H1 (cell line): Measurements from ENCODE around the gene AGBL4. TPM values are rescaled to one million over a fixed set of nuclear protein-coding genes. Genes with fewer than 3 reads are reported as not detected.

Experiments
- CTCF ChIA-PET: fragments of 300-600 bp; sonication (Branson Sonifier 250); formaldehyde crosslinking; loops from one replicate; lab custom pipeline; 2021; ENCODE audit not compliant: partially characterized antibody; lab: Charles Lee
- POLR2A ChIA-PET: fragments of 300-600 bp; sonication (Branson Sonifier 250); formaldehyde crosslinking; loops from one replicate; lab custom pipeline; 2021; ENCODE audit warnings: inconsistent platforms; ENCODE audit not compliant: partially characterized antibody; lab: Charles Lee
- DNase-seq, 2 experiments: peaks; one replicate each; pipeline versions ENCODE4 v3.0.0 to v3.0.0-alpha.2; 2010 to 2022; ENCODE audit warnings: low spot score in 2 of 2, low read depth in 1 of 2, mixed read lengths in 1 of 2
- FAIRE-seq: peaks from 2 replicates; lab custom pipeline; 2011; peaks lifted over from hg19 to GRCh38; lab: Jason Lieb, UNC
- H2AFZ ChIP-seq: 2 replicates; pipeline ENCODE4 v1.8.1; 2012; ENCODE audit warnings: low read length, inconsistent platforms
- H2AK5ac ChIP-seq: 2 replicates; pipeline ENCODE4 v1.6.1; 2013; ENCODE audit warnings: low read depth, low read length
- H2BK120ac ChIP-seq: replicated peaks from 2 replicates; pipeline ENCODE3; 2013; ENCODE audit warnings: low read depth, low read length, inconsistent platforms
- H2BK12ac ChIP-seq: 2 replicates; pipeline ENCODE4 v1.6.1; 2013; ENCODE audit warnings: low read depth, low read length
- H2BK15ac ChIP-seq: 2 replicates; pipeline ENCODE4 v1.6.1; 2013; ENCODE audit warnings: low read length
- H2BK20ac ChIP-seq: 2 replicates; pipeline ENCODE4 v1.6.1; 2013; ENCODE audit warnings: low read length
- H2BK5ac ChIP-seq: 2 replicates; pipeline ENCODE4 v1.6.1; 2013; ENCODE audit warnings: low read depth, low read length
- H3K14ac ChIP-seq: 2 replicates; pipeline ENCODE4 v1.6.1; 2013; ENCODE audit warnings: inconsistent platforms; ENCODE audit not compliant: insufficient read length
- H3K18ac ChIP-seq: 2 replicates; pipeline ENCODE4 v1.6.1; 2013; ENCODE audit warnings: low read length; ENCODE audit errors: extremely low read depth
- H3K23ac ChIP-seq: 2 replicates; pipeline ENCODE4 v1.6.1; 2013; ENCODE audit warnings: inconsistent platforms; ENCODE audit not compliant: insufficient read length
- H3K23me2 ChIP-seq: 2 replicates; pipeline ENCODE4 v1.6.1; 2013; ENCODE audit warnings: low read depth, low read length
- H3K27ac ChIP-seq: 2 replicates; pipeline ENCODE4 v1.6.1; 2011; ENCODE audit warnings: low read depth, low read length, inconsistent platforms
- H3K27me3 ChIP-seq, 4 experiments: replicated peaks in 1 of 4; 1 replicate in 1 of 4; 2 replicates in 3 of 4; pipeline versions ENCODE4 v1.6.1 to v1.8.1; 2011 to 2013; ENCODE audit warnings: low read length in 3 of 4, mild to moderate bottlenecking in 3 of 4, inconsistent platforms in 2 of 4, mixed read lengths in 2 of 4, moderate library complexity in 1 of 4; ENCODE audit not compliant: control insufficient read depth in 3 of 4, insufficient read depth in 3 of 4; ENCODE audit errors: extremely low read depth in 1 of 4
- H3K36me3 ChIP-seq, 4 experiments: 2 replicates each; pipeline versions ENCODE4 v1.6.1 to v1.8.1; 2011 to 2013; ENCODE audit warnings: mild to moderate bottlenecking in 4 of 4, low read length in 3 of 4, moderate library complexity in 2 of 4, control low read depth in 1 of 4, inconsistent platforms in 1 of 4; ENCODE audit not compliant: insufficient read depth in 4 of 4, control insufficient read depth in 2 of 4
- H3K4ac ChIP-seq: replicated peaks from 2 replicates; pipeline ENCODE3; 2013; ENCODE audit warnings: low read length, low read depth, mixed read lengths, inconsistent platforms; ENCODE audit not compliant: insufficient read length
- H3K4me1 ChIP-seq, 4 experiments: replicated peaks in 1 of 4; 1 replicate in 1 of 4; 2 replicates in 3 of 4; pipeline versions ENCODE4 v1.6.1 to v1.8.1; 2011 to 2013; ENCODE audit warnings: low read length in 3 of 4, inconsistent platforms in 2 of 4, mixed read lengths in 1 of 4; ENCODE audit not compliant: insufficient read depth in 4 of 4, control insufficient read depth in 3 of 4
- H3K4me2 ChIP-seq, 2 experiments: 2 replicates each; pipeline versions ENCODE4 v1.6.1 to v1.8.1; 2011 to 2013; ENCODE audit warnings: low read depth in 2 of 2, low read length in 2 of 2, control low read depth in 1 of 2, inconsistent platforms in 1 of 2, mild to moderate bottlenecking in 1 of 2; ENCODE audit not compliant: insufficient read depth in 1 of 2
- H3K4me3 ChIP-seq, 4 experiments: fragments of 200-600, 300-600 bp in 1 of 4; sonication (generic), shearing (Covaris generic), sonication (Bioruptor Twin) in 1 of 4; 2 replicates each; pipeline versions ENCODE4 v1.5.1 to v1.8.1; 2011 to 2016; ENCODE audit warnings: low read length in 4 of 4, low read depth in 3 of 4, control low read depth in 2 of 4, inconsistent platforms in 2 of 4, mild to moderate bottlenecking in 2 of 4, mixed read lengths in 1 of 4, moderate library complexity in 1 of 4; ENCODE audit not compliant: insufficient read depth in 2 of 4; ENCODE audit errors: extremely low read depth in 1 of 4
- H3K56ac ChIP-seq: replicated peaks from 2 replicates; pipeline ENCODE3; 2013; ENCODE audit warnings: low read depth, mild to moderate bottlenecking, mixed read lengths, low read length, inconsistent platforms; ENCODE audit not compliant: insufficient read length
- H3K79me1 ChIP-seq: 2 replicates; pipeline ENCODE4 v1.6.1; 2013; ENCODE audit warnings: low read depth, low read length, control low read depth
- H3K79me2 ChIP-seq, 2 experiments: 2 replicates each; pipeline versions ENCODE4 v1.6.1 to v1.8.1; 2012 to 2013; ENCODE audit warnings: low read length in 2 of 2, mild to moderate bottlenecking in 2 of 2, inconsistent platforms in 1 of 2; ENCODE audit not compliant: insufficient read depth in 2 of 2, control insufficient read depth in 1 of 2
- H3K9ac ChIP-seq, 4 experiments: replicated peaks in 1 of 4; 1 replicate in 1 of 4; 2 replicates in 3 of 4; pipeline versions ENCODE4 v1.6.1 to v1.8.1; 2011 to 2013; ENCODE audit warnings: low read depth in 3 of 4, low read length in 3 of 4, control low read depth in 2 of 4, mild to moderate bottlenecking in 2 of 4, moderate library complexity in 2 of 4, inconsistent platforms in 1 of 4; ENCODE audit errors: extremely low read depth in 1 of 4
- H3K9me3 ChIP-seq, 2 experiments: 2 replicates each; pipeline versions ENCODE4 v1.6.1 to v1.8.1; 2012 to 2013; ENCODE audit warnings: mild to moderate bottlenecking in 2 of 2, moderate library complexity in 2 of 2, control low read depth in 1 of 2, inconsistent platforms in 1 of 2, low read depth in 1 of 2, low read length in 1 of 2, mixed read lengths in 1 of 2; ENCODE audit not compliant: insufficient read depth in 2 of 2
- H4K20me1 ChIP-seq, 2 experiments: replicated peaks in 1 of 2; 2 replicates each; pipeline versions ENCODE3 to v1.8.1; 2011 to 2013; ENCODE audit warnings: inconsistent platforms in 2 of 2, low read length in 2 of 2, mild to moderate bottlenecking in 1 of 2; ENCODE audit not compliant: insufficient read depth in 2 of 2, control insufficient read depth in 1 of 2
- H4K5ac ChIP-seq: 2 replicates; pipeline ENCODE4 v1.6.1; 2013; ENCODE audit warnings: low read length, low read depth, mixed read lengths, inconsistent platforms; ENCODE audit not compliant: insufficient read length
- H4K8ac ChIP-seq: 2 replicates; pipeline ENCODE4 v1.8.0; 2013; ENCODE audit warnings: mild to moderate bottlenecking, moderate library complexity, low read length, inconsistent platforms; ENCODE audit not compliant: insufficient read depth; ENCODE audit errors: extremely low read depth
- H4K91ac ChIP-seq: replicated peaks from 2 replicates; pipeline ENCODE3; 2013; ENCODE audit warnings: low read length, mixed read lengths, inconsistent platforms; ENCODE audit not compliant: insufficient read length
- MAFK ChIP-seq: IDR thresholded peaks from 2 replicates; pipeline ENCODE4 v1.6.1; 2012; ENCODE audit warnings: low read depth, mild to moderate bottlenecking, improper control_type of control experiment, low read length
- WGBS, 2 experiments: shearing (Covaris generic) in 1 of 2; methylation state at CpG; one replicate each; pipeline versions ENCODE4 v1.1.6 to v1.1.7; 2013 to 2015; ENCODE audit warnings: low lambda C conversion rate in 2 of 2, mixed read lengths in 2 of 2, inconsistent platforms in 1 of 2, low coverage in 1 of 2, missing lambda C conversion rate in 1 of 2; ENCODE audit not compliant: insufficient replicate concordance in 2 of 2, insufficient coverage in 1 of 2, insufficient read length in 1 of 2; ENCODE audit errors: extremely low coverage in 1 of 2, missing lambda C conversion rate in 1 of 2; 5-methylcytosine and 5-hydroxymethylcytosine counted together
- polyA plus RNA-seq, 7 experiments: library from polyadenylated mRNA; depleted of rRNA in 3 of 7; stranded (reverse) in 5 of 7; unstranded in 2 of 7; fragments of >200 nt in 5 of 7; fragments of 200-250 nt in 2 of 7; gene quantifications; 1 replicate in 5 of 7; 2 replicates in 1 of 7; 4 replicates in 1 of 7; pipeline versions ENCODE4 v1.2.1 to v1.2.3, GENCODE V29; 2011 to 2013; ENCODE audit warnings: missing spikeins in 2 of 7, mixed read lengths in 2 of 7
- total RNA-seq: library from RNA; stranded (reverse); fragmentation: NEBNext Ultra II Directional; extraction: Animal tissue kit (Norgen Biotek cat#: 25700); gene quantifications from 2 replicates; pipeline ENCODE4 v1.2.1, GENCODE V29; 2021

Gene AGBL4
- total and polyA plus RNA-seq, 2 of the 8 experiments (the other 6 are each of a cell fraction or from before 2014, with no cell fraction given): 0.41 to 0.45 TPM

DNA sequence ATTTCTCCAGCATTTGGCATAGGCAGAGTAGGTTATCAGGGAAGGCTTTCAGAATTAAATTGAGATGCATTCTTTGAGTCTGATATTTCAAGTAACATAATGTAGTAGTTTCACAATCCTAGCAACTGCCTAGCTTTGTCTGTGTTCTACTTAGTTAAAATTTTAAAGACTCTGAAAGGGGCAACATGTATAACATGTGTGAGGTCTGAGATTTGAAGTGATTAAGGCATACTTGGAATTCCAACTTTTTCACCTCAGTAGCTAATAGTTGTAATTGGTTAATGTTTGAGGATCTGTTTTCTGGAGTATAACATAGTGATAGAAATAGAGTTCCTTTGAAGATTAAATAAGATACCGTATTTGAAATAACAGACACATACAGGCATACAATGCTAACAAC lies 911.8 kb downstream of the AGBL4 start:
- Histone ChIP-seq H3K79me2 (no peaks in the 10 kb centered on the region), H2BK15ac (no peak overlapping the region), H3K9ac (no peak overlapping the region), H4K5ac (no peak overlapping the region), H3K9me3 (peaks cover 60 to 72% of the 10 kb centered on the region in 2 experiments), H3K79me1 (no peaks in the 10 kb centered on the region), H3K14ac (no peak overlapping the region), H4K20me1 (no peaks in the 10 kb centered on the region), H2AFZ (no peak overlapping the region), H2AK5ac (no peak overlapping the region), H2BK12ac (no peak overlapping the region), H3K18ac (no peak overlapping the region), H3K27ac (no peak overlapping the region), H2BK5ac (no peak overlapping the region), H4K91ac (no peak overlapping the region), H4K8ac (no peak overlapping the region), H3K4me1 (no peaks in the 10 kb centered on the region), H3K56ac (no peak overlapping the region), H3K4me3 (no peak overlapping the region), H3K27me3 (no peaks in the 10 kb centered on the region), H2BK20ac (no peak overlapping the region), H3K36me3 (no peaks in the 10 kb centered on the region), H3K4ac (no peak overlapping the region), H2BK120ac (no peak overlapping the region), H3K23ac (no peak overlapping the region), H3K4me2 (no peak overlapping the region), H3K23me2 (no peaks in the 10 kb centered on the region; the same call in 1 of the 2 replicates)
- FAIRE-seq: no peak
- ChIA-PET POLR2A (no interaction called here), CTCF (no interaction called here)
- WGBS, 2 experiments: 90% methylated on average over 1 of the region's 1 CpG; no CpG with 5 or more reads in 1 of the 2 experiments
- no peak for DNase-seq
- no peak for TF ChIP-seq MAFK
